Activated T-cell treated with anti-CD3 and anti-CD28 coated beads for 4 hours (primary cell): ENCODE data around the gene COQ2.
A peak's percentile ranks its signal among the peaks of the same experiment; 100 is the strongest.
"Not testable (repeated sequence)": the region's sequence is repeated elsewhere in the genome, so short reads cannot be mapped to it uniquely, and the experiment has no call there.

Experiments used
- DNase-seq: peaks from one replicate; pipeline ENCODE4 v3.0.0-alpha.2; 2020

Gene COQ2

GRCh38 chr4:83284193-83285054 is at the start of gene COQ2:
Gene COQ2, minus strand, starts transcription at chr4:83284798. Its CDS starts 34 bp downstream, at chr4:83284764.
- DNase-seq, result peak; percentile 93

GRCh38 chr4:83331956-83332355 is 47.4 kb upstream of the COQ2 start:
- DNase-seq, result no peak

GRCh38 chr4:83329521-83330110 is 45.0 kb upstream of the COQ2 start:
- no peak for DNase-seq

GRCh38 chr4:83328521-83329187 is 44.1 kb upstream of the COQ2 start:
- DNase-seq, result no peak

GRCh38 chr4:83326546-83326945 is 41.9 kb upstream of the COQ2 start:
- no peak for DNase-seq

- DNase-seq, result not testable (repeated sequence)
Measured at GRCh38 chr4:83325306-83325705, 40.7 kb upstream of the COQ2 start.

- no peak for DNase-seq
Measured at GRCh38 chr4:83323136-83323535, 38.5 kb upstream of the COQ2 start.

- no peak for DNase-seq
Measured at GRCh38 chr4:83320548-83320947, 36.0 kb upstream of the COQ2 start.

- no peak for DNase-seq
Measured at GRCh38 chr4:83318666-83319065, 34.1 kb upstream of the COQ2 start.

GRCh38 chr4:83317671-83318070 is 33.1 kb upstream of the COQ2 start:
- no peak for DNase-seq

GRCh38 chr4:83316459-83317165 is 32.0 kb upstream of the COQ2 start:
- no peak for DNase-seq

GRCh38 chr4:83315341-83315870 is 30.8 kb upstream of the COQ2 start:
- no peak for DNase-seq

GRCh38 chr4:83308672-83309071 is 24.1 kb upstream of the COQ2 start:
- no peak for DNase-seq

- DNase-seq, result no peak
Measured at GRCh38 chr4:83307920-83308319, 23.3 kb upstream of the COQ2 start.

- DNase-seq, result no peak
Measured at GRCh38 chr4:83305187-83305586, 20.6 kb upstream of the COQ2 start.

- no peak for DNase-seq
Measured at GRCh38 chr4:83297548-83298260, 13.1 kb upstream of the COQ2 start.

- no peak for DNase-seq
Measured at GRCh38 chr4:83293305-83294046, 8.9 kb upstream of the COQ2 start.

- not testable (repeated sequence) for DNase-seq
Measured at GRCh38 chr4:83290059-83290774, 5.6 kb upstream of the COQ2 start.

GRCh38 chr4:83288381-83288780 is 3.8 kb upstream of the COQ2 start:
- not testable (repeated sequence) for DNase-seq

- no peak for DNase-seq
Measured at GRCh38 chr4:83285055-83285407, 433 bp upstream of the COQ2 start.

GRCh38 chr4:83283181-83283580 is 1.4 kb downstream of the COQ2 start:
- no peak for DNase-seq
